HepG2 (cell line): ENCODE data around the gene FCHO1. TPM values are rescaled to one million over a fixed set of nuclear protein-coding genes. Genes with fewer than 3 reads are reported as not detected.
A peak's percentile ranks its signal among the peaks of the same experiment; 100 is the strongest.

Experiments
- MAF1 ChIP-seq: sonication (generic); formaldehyde crosslinking; IDR thresholded peaks from 2 replicates; pipeline ENCODE4 v1.5.0; 2020; ENCODE audit warnings: missing genetic modification reagents, borderline replicate concordance
- POLR2G ChIP-seq: fragments of 200-400 bp; formaldehyde crosslinking; IDR thresholded peaks from 2 replicates; pipeline ENCODE4 v1.6.1; 2018; ENCODE audit warnings: mild to moderate bottlenecking, low read depth, low read length, moderate library complexity
- RCOR2 ChIP-seq: IDR thresholded peaks from 2 replicates; pipeline ENCODE4 v1.6.1; 2016; ENCODE audit warnings: missing biosample characterization, missing genetic modification reagents
- polyA plus RNA-seq, 8 experiments: library from polyadenylated mRNA; depleted of rRNA in 3 of 8; stranded (reverse) in 7 of 8; unstranded in 1 of 8; fragments of >200 nt; fragmentation: Illumina TruSeq in 4 of 8; extraction: Trizol in 4 of 8; gene quantifications; 2 replicates each; pipeline versions ENCODE4 v1.2.1 to v1.2.3, GENCODE V29; 2011 to 2016; ENCODE audit warnings: low read depth in 4 of 8, missing spikeins in 1 of 8, mixed read lengths in 1 of 8; ENCODE audit not compliant: insufficient read depth in 1 of 8
- total RNA-seq, 5 experiments: library from RNA; depleted of rRNA; stranded (reverse); fragments of >200 nt; fragmentation: Illumina TruSeq; extraction: Trizol; gene quantifications; 2 replicates each; pipeline ENCODE4 v1.2.3, GENCODE V29; 2016; ENCODE audit warnings: low read depth in 1 of 5
- TF ChIP-seq, protein P1 (sequence below): sonication (generic); formaldehyde crosslinking; IDR thresholded peaks from 2 replicates; pipeline ENCODE4 v1.4.0; 2020; ENCODE audit warnings: missing genetic modification reagents, mild to moderate bottlenecking, borderline replicate concordance
- TF ChIP-seq, protein P2 (sequence below): sonication (generic); formaldehyde crosslinking; IDR thresholded peaks from 2 replicates; pipeline ENCODE4 v1.8.0; 2022; ENCODE audit warnings: mild to moderate bottlenecking, missing genetic modification reagents
- TF ChIP-seq, protein P3 (sequence below), 2 experiments: sonication (generic) in 1 of 2; formaldehyde crosslinking in 1 of 2; IDR thresholded peaks; 2 replicates each; pipeline versions ENCODE4 v1.5.1 to v1.6.1; 2011 to 2020; ENCODE audit warnings: borderline replicate concordance in 1 of 2, low read depth in 1 of 2, low read length in 1 of 2, mild to moderate bottlenecking in 1 of 2, missing genetic modification reagents in 1 of 2, moderate library complexity in 1 of 2

Gene FCHO1
- total and polyA plus RNA-seq, 2 of the 13 experiments (the other 11 are each of a cell fraction or from before 2014, with no cell fraction given) = 1.3 to 3.1 TPM

DNA sequence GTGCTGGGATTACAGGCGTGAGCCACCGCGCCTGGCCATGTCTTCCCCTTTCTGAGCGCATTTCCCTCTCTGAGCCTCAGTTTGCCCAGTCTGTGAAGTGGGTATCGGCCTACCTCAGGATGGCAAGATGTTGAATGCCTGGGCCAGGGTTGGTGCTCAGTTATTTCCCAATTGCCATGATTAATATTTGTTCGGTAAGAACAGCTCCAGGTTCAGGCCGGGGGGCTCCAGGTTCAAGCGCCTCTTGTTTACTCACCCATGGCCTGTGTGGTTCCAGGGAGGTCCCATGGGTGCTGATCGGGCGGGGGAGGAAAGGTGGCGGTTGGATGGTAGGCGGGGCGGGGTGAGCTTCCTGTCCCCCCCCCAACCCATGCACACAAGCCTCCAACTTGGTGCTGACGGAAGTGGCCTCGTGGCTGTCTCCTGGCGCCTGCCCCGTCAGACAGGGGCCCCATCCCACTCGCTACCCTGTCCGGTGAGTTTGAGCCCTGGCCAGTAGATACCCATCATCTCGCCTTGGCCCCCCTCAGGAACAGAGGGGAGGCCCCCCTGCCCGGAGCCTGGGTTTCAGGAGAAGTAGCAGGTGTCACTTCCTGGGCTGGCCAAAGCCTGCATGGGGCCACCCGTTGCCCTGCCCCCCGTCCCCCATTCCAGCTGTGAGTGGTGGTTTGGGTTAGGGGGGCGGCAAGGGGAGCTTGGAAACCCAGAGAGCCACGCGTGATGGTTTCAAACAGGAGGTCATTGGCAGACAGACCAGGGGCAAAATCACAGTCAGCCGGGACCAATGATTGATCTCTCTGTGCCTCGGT, at the start of gene FCHO1 (continued):
- TF ChIP-seq RCOR2 (CRISPR knock-in tag) (0 out of 2 replicates have a peak, but pooled peaks have one; percentile 56), POLR2G (peak; percentile 55), MAF1 (no peak)
- TF ChIP-seq, protein P1, sequence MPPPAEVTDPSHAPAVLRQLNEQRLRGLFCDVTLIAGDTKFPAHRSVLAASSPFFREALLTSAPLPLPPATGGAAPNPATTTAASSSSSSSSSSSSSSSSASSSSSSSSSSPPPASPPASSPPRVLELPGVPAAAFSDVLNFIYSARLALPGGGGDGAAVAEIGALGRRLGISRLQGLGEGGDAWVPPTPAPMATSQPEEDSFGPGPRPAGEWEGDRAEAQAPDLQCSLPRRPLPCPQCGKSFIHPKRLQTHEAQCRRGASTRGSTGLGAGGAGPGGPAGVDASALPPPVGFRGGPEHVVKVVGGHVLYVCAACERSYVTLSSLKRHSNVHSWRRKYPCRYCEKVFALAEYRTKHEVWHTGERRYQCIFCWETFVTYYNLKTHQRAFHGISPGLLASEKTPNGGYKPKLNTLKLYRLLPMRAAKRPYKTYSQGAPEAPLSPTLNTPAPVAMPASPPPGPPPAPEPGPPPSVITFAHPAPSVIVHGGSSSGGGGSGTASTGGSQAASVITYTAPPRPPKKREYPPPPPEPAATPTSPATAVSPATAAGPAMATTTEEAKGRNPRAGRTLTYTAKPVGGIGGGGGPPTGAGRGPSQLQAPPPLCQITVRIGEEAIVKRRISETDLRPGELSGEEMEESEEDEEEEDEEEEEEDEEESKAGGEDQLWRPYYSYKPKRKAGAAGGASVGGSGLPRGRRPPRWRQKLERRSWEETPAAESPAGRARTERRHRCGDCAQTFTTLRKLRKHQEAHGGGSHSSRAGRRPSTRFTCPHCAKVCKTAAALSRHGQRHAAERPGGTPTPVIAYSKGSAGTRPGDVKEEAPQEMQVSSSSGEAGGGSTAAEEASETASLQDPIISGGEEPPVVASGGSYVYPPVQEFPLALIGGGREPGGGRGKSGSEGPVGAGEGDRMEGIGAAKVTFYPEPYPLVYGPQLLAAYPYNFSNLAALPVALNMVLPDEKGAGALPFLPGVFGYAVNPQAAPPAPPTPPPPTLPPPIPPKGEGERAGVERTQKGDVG (CRISPR knock-in tag) = no peak
- TF ChIP-seq, protein P2, sequence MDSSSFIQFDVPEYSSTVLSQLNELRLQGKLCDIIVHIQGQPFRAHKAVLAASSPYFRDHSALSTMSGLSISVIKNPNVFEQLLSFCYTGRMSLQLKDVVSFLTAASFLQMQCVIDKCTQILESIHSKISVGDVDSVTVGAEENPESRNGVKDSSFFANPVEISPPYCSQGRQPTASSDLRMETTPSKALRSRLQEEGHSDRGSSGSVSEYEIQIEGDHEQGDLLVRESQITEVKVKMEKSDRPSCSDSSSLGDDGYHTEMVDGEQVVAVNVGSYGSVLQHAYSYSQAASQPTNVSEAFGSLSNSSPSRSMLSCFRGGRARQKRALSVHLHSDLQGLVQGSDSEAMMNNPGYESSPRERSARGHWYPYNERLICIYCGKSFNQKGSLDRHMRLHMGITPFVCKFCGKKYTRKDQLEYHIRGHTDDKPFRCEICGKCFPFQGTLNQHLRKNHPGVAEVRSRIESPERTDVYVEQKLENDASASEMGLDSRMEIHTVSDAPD (CRISPR knock-in tag) = no peak
- TF ChIP-seq, protein P3, sequence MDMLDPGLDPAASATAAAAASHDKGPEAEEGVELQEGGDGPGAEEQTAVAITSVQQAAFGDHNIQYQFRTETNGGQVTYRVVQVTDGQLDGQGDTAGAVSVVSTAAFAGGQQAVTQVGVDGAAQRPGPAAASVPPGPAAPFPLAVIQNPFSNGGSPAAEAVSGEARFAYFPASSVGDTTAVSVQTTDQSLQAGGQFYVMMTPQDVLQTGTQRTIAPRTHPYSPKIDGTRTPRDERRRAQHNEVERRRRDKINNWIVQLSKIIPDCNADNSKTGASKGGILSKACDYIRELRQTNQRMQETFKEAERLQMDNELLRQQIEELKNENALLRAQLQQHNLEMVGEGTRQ (IDR thresholded peaks at IDR 0.05; ENCODE audit: low read depth, low read length) = no peak
- TF ChIP-seq, protein P3 (CRISPR knock-in tag; IDR thresholded peaks at IDR 0.05; ENCODE audit: borderline replicate concordance) = no peak
